ENCODE results near the gene CD47. TPM values are rescaled to one million over a fixed set of nuclear protein-coding genes. Genes with fewer than 3 reads are reported as not detected.

CD47 gene
- total RNA-seq, 2 donors from 2014 or later: 68.1 to 101 TPM

DNA sequence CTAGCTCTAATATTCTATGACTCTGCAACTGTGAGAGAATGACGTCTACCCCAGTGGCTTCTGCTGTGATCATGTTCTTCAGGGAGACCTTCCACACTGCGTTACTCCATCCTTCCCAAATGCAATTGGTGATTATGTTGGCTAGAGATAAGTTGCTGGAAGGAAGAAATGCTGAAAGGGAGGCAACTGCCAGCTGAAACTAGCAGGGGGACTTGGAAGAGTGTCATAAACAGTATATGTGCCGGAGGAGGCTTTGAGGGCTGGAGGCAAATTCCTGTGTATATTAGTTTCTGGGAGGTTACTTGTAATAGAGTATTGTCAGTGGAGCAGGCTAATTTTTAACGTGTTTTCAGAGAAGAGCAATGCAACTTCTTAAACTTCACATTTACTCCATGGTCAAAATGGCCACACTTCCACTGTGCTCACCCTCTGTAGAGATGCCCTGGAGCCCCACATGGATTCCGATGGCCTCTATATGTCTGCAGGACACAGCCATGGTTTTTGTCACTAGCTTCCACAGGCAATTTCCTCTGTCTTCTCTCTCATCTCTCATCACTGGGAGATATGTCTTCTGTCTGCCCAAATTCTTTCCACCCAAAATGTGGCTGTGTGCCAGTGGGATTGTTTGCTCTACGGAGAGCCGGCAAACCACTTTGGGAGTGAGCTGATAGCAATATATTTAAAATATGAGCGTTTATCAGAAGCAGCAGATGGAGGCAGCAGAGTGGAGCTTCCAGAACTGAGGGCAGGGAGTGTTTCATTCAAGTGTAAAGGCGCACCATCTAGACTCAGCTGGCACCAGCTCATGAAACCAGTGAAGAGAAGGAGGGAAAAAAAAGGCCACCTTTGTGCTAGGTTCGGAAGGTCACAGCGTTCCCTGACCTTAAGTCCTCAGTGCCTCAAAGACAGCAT, 13.3 kb upstream of the CD47 start:
- H3K27me3 ChIP-seq: no peaks in the 10 kb centered on the region
- TF ChIP-seq, protein P1, sequence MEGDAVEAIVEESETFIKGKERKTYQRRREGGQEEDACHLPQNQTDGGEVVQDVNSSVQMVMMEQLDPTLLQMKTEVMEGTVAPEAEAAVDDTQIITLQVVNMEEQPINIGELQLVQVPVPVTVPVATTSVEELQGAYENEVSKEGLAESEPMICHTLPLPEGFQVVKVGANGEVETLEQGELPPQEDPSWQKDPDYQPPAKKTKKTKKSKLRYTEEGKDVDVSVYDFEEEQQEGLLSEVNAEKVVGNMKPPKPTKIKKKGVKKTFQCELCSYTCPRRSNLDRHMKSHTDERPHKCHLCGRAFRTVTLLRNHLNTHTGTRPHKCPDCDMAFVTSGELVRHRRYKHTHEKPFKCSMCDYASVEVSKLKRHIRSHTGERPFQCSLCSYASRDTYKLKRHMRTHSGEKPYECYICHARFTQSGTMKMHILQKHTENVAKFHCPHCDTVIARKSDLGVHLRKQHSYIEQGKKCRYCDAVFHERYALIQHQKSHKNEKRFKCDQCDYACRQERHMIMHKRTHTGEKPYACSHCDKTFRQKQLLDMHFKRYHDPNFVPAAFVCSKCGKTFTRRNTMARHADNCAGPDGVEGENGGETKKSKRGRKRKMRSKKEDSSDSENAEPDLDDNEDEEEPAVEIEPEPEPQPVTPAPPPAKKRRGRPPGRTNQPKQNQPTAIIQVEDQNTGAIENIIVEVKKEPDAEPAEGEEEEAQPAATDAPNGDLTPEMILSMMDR (IDR thresholded peaks at IDR 0.05): no peak

DNA sequence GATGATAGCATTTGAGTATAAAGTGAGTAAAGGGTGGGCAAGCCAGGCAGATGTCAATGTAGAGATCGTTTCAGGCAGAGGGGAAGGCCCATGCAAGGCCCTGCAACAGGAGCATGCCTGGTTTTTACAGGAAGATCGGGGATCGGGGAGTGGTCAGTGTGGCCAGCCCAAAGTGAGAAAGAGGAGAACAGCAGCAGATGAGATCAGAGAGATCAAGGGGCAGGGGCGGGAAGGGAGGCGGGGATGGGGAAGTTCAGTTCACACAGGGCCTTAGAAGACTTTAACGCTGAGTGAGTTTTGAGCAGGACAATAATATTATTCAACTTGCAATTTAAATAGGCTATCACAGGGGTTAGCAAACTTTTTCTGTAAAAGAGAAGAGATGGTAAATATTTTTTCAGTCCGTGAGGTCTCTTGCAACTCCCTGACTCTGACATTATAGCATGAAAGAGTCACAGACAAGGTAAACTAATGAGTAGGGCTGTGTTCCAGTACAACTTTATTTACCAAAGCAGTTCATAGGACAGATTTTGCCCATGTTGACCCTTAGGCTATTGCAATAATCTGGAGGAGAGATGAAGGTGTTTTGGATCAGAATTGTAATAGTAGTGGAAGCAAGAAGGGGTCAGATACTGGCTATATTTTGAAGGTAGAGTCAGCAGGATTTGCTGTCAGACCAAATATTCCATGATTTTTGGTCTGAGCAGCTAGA, 12.4 kb upstream of the CD47 start:
- intact Hi-C loops (cut with DNase I): no loop called here
- Histone ChIP-seq H3K9ac (ENCODE audit: low read depth in 2 of 2, low read length in 2 of 2) (no peak overlapping the region), H3K27ac (no peak overlapping the region), H3K4me3 (no peak overlapping the region), H3K9me3 (no peaks in the 10 kb centered on the region), H3K4me1 (no peaks in the 10 kb centered on the region), H3K27me3 (no peaks in the 10 kb centered on the region), H3K36me3 (no peaks in the 10 kb centered on the region)
- TF ChIP-seq, protein P1 (IDR thresholded peaks at IDR 0.05): no peak
- DNase-seq: no peak

More for the DNA sequence above, 13.3 kb upstream of the CD47 start:
- H3K4me1 ChIP-seq: no peaks in the 10 kb centered on the region
- no peaks in the 10 kb centered on the region for H3K9me3 ChIP-seq
- intact Hi-C loops (cut with DNase I): no loop called here
- no peak overlapping the region for H3K4me3 ChIP-seq
- H3K27ac ChIP-seq: no peak overlapping the region
- no peaks in the 10 kb centered on the region for H3K36me3 ChIP-seq
- no peak for DNase-seq
- H3K9ac ChIP-seq (ENCODE audit: low read depth in 2 of 2, low read length in 2 of 2): no peak overlapping the region

DNA sequence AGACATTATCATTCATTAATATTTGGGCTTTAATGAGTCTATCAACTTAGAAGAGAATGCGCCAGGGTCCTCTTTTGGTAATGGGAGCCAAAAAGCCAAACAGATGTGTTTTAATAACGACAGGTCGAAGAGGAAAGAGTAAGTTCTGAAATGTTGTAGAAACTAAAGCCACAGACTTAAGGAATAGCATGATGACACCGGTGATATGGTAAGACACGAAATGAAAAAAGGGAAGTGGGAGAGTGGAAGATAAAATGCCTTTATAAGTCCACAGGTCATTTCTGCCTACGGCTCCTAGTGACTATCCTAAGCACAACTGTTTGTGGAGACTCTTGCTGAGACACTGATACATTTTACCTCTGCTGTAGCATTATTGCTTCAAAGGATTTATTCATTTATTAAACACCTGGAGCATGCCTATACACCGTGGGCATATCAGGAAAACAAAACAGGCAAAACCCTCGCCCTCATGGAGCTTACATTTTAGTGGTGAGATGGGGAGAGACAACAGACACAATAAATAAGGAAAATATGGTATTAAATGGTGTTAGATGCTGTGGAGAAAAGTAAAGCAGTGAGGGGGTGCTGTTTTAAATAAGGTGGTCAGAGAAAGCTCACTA, 11.7 kb upstream of the CD47 start:
- Histone ChIP-seq H3K9ac (ENCODE audit: low read depth in 2 of 2, low read length in 2 of 2) (no peak overlapping the region), H3K4me1 (no peaks in the 10 kb centered on the region), H3K27me3 (no peaks in the 10 kb centered on the region), H3K9me3 (no peaks in the 10 kb centered on the region), H3K36me3 (no peaks in the 10 kb centered on the region), H3K4me3 (no peak overlapping the region), H3K27ac (no peak overlapping the region)
- DNase-seq: no peak
- intact Hi-C loops (cut with DNase I): no loop called here
- TF ChIP-seq, protein P1 (IDR thresholded peaks at IDR 0.05): no peak

DNA sequence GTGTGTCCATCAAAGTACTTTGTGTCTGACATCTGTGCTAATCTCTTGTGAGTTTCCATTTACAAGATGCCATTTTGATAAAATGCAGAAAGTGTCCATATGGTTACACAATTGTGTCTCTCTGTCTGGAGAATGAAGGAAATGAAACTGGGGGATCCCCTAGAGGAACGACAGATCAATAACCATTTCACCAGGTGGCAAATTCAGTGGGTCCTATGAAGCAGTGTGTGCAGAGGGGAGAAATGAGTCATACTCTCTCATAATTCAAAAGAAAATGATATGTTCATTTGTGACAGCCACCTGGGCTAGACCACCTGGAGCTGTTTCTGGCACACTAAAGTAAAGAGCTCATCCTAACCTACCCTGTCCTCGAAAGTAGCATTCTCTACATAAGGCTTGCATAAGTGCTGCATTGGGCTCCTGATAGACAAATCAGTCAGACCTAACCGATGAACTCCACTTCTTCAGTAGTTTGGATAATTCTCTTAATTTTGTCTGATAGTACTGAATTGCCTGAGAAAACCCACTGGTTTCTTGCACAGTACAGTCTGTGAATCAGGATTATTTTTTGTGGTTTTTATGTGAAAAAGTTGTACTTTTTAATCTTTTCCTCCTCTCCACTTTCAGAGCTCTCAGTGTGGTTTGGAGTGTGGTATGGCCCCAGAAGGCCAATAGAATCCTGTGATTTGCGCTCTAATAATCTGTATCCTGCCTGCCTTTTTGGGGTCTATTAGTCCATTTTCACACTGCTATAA, 10.3 kb upstream of the CD47 start:
- H3K9me3 ChIP-seq: no peaks in the 10 kb centered on the region
- no peak for DNase-seq
- TF ChIP-seq, protein P1 (IDR thresholded peaks at IDR 0.05): no peak
- intact Hi-C loops (cut with DNase I): no loop called here
- no peak overlapping the region for H3K4me3 ChIP-seq
- no peaks in the 10 kb centered on the region for H3K4me1 ChIP-seq
- H3K27me3 ChIP-seq: no peaks in the 10 kb centered on the region
- no peaks in the 10 kb centered on the region for H3K36me3 ChIP-seq
- no peak overlapping the region for H3K9ac ChIP-seq (ENCODE audit: low read depth in 2 of 2, low read length in 2 of 2)
- no peak overlapping the region for H3K27ac ChIP-seq
